ENCODE results near the gene MALRD1.

DNA sequence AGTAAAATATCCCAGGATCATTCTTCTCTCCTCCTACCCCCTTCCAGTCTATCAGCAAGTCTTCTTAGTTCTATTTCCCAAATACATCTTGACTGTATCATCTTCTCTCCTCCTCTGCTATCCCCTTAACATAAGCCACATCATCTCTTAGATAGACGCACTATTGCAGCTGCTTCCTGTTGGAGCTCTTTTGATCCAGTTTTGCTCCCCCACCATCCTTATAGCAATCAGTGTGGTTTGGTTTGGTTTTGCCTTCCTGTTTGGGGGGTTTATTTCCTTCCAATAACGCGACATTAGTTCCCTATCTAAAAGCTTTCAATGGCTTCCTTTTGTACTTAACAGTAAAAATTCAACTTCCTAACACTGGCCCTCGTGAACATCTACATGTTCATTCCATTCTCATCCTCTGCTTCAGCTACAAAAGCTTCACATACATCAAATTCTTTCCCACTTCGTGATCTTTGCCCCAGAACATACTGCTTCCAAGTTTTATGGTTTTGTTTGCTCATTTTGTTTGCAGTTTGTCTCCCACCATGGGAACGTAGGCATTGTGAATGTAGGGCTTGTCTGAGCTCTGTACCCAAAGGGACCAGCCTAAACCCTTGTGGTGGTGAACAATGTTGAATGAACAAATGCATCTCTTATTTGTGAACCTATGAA is 734.0 kb downstream of the MALRD1 start:
- TF ChIP-seq, protein P1, sequence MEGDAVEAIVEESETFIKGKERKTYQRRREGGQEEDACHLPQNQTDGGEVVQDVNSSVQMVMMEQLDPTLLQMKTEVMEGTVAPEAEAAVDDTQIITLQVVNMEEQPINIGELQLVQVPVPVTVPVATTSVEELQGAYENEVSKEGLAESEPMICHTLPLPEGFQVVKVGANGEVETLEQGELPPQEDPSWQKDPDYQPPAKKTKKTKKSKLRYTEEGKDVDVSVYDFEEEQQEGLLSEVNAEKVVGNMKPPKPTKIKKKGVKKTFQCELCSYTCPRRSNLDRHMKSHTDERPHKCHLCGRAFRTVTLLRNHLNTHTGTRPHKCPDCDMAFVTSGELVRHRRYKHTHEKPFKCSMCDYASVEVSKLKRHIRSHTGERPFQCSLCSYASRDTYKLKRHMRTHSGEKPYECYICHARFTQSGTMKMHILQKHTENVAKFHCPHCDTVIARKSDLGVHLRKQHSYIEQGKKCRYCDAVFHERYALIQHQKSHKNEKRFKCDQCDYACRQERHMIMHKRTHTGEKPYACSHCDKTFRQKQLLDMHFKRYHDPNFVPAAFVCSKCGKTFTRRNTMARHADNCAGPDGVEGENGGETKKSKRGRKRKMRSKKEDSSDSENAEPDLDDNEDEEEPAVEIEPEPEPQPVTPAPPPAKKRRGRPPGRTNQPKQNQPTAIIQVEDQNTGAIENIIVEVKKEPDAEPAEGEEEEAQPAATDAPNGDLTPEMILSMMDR (IDR thresholded peaks at IDR 0.05; ENCODE audit: low read length), result no peak
- no peak for TF ChIP-seq EZH2 (IDR thresholded peaks at IDR 0.05; ENCODE audit: borderline replicate concordance, low read length)

Measured in OCI-LY1 (cell line).